GM12892 (cell line): ENCODE data around the gene MGLL.

Experiments
- POLR2A ChIP-seq: IDR thresholded peaks from 2 replicates; pipeline ENCODE4 v1.6.1; 2011; ENCODE audit warnings: low read depth, low read length, control low read depth
- POLR2AphosphoS5 ChIP-seq: IDR thresholded peaks from 2 replicates; pipeline ENCODE4 v1.6.1; 2011; ENCODE audit warnings: low read depth, low read length, control low read depth
- TAF1 ChIP-seq: IDR thresholded peaks from 2 replicates; pipeline ENCODE4 v1.6.1; 2011; ENCODE audit warnings: low read depth, mild to moderate bottlenecking, control low read depth, low read length, borderline replicate concordance

- no peak for TF ChIP-seq POLR2A
- no peak for TF ChIP-seq POLR2AphosphoS5
- TF ChIP-seq TAF1, result no peak
Observed at GRCh38 chr3:127773752-127774395, 48.4 kb downstream of the MGLL start.
